ENCODE measurements around the gene FUT9.

The FUT9 gene

DNA sequence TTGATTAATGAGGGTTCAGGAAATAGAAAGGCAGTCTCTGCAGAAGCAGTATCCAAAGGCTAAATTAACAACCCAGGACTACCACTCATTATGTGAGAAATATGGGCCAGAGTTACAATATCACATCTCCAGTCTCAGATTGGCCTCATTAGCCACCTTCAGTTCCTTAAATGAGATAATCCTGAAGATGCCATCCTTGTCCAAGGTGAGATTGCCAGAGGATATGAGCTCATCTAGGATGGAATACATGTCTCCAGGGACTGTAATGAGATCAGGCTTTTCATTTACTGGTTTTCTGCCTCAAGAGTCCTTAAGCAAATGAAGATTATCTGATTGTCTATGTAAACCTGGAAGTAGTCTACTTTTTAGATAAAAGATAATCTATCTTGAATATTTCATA lies 196.3 kb downstream of the FUT9 start:
- TF ChIP-seq, protein P1, sequence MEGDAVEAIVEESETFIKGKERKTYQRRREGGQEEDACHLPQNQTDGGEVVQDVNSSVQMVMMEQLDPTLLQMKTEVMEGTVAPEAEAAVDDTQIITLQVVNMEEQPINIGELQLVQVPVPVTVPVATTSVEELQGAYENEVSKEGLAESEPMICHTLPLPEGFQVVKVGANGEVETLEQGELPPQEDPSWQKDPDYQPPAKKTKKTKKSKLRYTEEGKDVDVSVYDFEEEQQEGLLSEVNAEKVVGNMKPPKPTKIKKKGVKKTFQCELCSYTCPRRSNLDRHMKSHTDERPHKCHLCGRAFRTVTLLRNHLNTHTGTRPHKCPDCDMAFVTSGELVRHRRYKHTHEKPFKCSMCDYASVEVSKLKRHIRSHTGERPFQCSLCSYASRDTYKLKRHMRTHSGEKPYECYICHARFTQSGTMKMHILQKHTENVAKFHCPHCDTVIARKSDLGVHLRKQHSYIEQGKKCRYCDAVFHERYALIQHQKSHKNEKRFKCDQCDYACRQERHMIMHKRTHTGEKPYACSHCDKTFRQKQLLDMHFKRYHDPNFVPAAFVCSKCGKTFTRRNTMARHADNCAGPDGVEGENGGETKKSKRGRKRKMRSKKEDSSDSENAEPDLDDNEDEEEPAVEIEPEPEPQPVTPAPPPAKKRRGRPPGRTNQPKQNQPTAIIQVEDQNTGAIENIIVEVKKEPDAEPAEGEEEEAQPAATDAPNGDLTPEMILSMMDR (IDR thresholded peaks at IDR 0.05; ENCODE audit: control insufficient read depth, extremely low read depth, insufficient read depth), result no peak
- no peak overlapping the region for H3K4me3 ChIP-seq (ENCODE audit: low read depth, low read length)
- DNase-seq (ENCODE audit: low read depth), result no peak

DNA sequence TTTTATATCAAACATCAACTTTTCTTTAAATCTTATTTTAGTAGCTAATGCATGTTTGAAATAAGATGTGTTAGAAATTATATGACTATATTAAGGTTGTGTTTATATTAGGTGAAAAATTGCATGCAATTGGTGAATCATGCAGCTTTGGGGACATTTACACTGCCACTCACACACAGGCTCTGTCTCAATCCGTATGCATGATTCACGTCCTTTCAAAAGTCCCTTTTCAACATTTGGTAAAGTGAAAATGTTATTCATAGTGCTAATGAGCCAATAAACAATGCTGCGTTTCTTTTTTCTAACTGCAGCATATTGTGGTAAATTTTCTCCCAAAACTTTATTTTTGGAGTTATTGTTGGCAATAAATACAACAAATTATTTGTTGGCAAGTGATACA lies 198.0 kb downstream of the FUT9 start:
- no peak for DNase-seq (ENCODE audit: low read depth)
- TF ChIP-seq, protein P1 (IDR thresholded peaks at IDR 0.05; ENCODE audit: control insufficient read depth, extremely low read depth, insufficient read depth), result no peak
- H3K4me3 ChIP-seq (ENCODE audit: low read depth, low read length), result no peak overlapping the region

DNA sequence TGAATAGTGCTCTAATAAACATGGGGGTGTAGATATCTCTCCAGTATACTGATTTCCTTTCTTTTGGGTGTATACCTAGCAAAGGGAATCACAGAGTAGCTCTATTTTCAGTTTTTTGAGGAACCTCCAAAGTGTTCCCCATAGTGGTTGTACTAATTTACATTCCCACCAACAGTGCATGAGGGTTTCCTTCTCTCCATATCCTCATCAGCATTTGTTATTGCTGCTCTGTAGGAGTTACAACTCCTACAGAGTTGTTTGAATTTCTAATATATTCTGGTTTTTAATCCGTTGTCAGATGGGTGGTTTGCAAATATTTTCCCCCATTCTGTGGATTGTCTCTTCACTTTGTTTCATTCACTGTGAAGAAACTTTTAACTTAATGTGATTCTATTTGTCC lies 207.9 kb downstream of the FUT9 start:
- DNase-seq (ENCODE audit: low read depth), result no peak
- no peak overlapping the region for H3K4me3 ChIP-seq (ENCODE audit: low read depth, low read length)
- TF ChIP-seq, protein P1 (IDR thresholded peaks at IDR 0.05; ENCODE audit: control insufficient read depth, extremely low read depth, insufficient read depth), result no peak

DNA sequence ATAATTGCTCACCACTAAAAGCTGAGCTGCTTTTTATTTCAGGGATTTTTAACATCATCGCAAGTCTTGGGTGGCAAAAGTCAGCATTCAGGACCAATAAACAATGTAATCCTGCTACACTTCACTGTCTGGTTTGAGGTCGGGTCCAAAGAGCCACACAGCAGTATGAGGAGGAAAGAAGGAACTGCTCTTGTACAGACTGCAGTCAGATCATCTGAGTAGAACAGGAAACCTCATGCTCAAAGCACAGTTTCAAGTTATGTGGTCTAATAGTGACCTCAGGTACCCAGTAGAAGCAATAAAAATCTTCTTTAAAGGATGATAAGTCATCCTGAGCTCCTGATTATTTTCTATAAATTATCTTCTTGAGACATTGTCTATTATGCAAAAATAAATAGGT lies 211.4 kb downstream of the FUT9 start:
- H3K4me3 ChIP-seq (ENCODE audit: low read depth, low read length), result no peak overlapping the region
- DNase-seq (ENCODE audit: low read depth), result no peak
- TF ChIP-seq, protein P1 (IDR thresholded peaks at IDR 0.05; ENCODE audit: control insufficient read depth, extremely low read depth, insufficient read depth), result no peak

DNA sequence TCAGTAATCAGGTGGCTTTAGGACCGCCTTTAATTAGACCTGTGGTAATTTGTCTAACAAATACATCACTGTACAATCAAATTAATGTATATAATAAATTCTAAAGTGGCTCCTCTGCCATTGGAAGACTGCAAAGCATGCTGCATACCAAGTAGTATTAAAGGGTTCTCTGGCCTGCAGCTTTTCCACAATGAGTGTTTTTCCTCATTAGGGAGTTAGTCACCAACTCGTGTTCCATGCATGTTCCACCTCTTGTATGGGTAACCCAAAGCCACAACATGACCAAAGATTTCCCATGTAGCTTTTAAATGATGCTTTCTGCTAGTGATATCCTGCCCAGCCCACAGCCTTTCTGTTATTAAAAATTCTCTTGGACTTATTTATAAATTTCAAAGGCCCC lies 218.7 kb downstream of the FUT9 start:
- TF ChIP-seq, protein P1 (IDR thresholded peaks at IDR 0.05; ENCODE audit: control insufficient read depth, extremely low read depth, insufficient read depth), result no peak
- no peak for DNase-seq (ENCODE audit: low read depth)
- H3K4me3 ChIP-seq (ENCODE audit: low read depth, low read length), result no peak overlapping the region

DNA sequence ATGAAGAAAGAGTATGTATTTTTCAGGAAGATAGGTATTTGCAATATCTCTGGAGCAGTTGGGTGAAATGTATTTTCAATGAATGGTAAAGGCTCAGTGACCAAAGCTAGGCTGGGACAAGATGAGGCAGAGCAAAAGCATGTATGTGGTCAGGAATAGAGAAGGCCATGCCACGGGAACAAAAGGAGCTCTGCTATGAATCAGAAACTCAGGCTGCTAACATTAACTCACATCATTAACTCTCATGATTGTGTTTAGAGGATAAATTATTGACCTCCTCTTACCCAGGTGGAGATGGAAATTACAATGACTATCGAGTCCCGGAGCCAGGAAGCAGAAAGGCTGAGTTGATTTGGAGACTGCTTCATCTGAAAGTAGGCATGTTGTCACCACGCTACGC lies 220.2 kb downstream of the FUT9 start:
- TF ChIP-seq, protein P1 (IDR thresholded peaks at IDR 0.05; ENCODE audit: control insufficient read depth, extremely low read depth, insufficient read depth), result no peak
- no peak for DNase-seq (ENCODE audit: low read depth)

DNA sequence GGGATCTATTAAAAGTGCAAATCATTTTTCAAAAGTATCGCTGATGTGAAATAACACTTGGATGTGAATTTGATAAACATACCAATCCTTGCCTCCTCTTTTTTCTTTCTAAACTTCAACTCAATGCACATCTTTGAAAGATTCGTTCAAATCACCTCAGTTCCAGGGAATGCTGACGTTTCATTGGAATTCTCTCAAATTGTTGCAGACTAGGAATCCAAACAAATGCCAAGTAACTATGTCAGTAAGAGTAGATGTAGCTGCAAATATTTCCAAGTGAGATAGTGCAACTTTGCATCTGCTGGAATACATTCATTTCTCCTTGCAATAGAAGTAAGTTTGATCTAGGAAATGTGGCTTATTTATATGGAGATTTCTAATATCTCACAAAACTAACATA lies 220.7 kb downstream of the FUT9 start:
- TF ChIP-seq, protein P1 (IDR thresholded peaks at IDR 0.05; ENCODE audit: control insufficient read depth, extremely low read depth, insufficient read depth), result no peak
- DNase-seq (ENCODE audit: low read depth), result no peak
- H3K4me3 ChIP-seq (ENCODE audit: low read depth, low read length), result no peak overlapping the region

More for the DNA sequence above, 220.2 kb downstream of the FUT9 start:
- H3K4me3 ChIP-seq (ENCODE audit: low read depth, low read length), result no peak overlapping the region

Data from LNCaP clone FGC (cell line).